GM21825 (cell line): Measurements from ENCODE around the gene ZNF462.

ENCODE experiments used
- ATAC-seq: cut with Tn5 transposase; IDR thresholded peaks from one replicate; pipeline ENCODE4 v1.9.1; 2021; ENCODE audit warnings: mild to moderate bottlenecking, moderate library complexity; ENCODE audit not compliant: unreplicated experiment

The ZNF462 gene

GRCh38 chr9:106956971-106957370, 94.0 kb downstream of the ZNF462 start:
- ATAC-seq = no peak

DNA sequence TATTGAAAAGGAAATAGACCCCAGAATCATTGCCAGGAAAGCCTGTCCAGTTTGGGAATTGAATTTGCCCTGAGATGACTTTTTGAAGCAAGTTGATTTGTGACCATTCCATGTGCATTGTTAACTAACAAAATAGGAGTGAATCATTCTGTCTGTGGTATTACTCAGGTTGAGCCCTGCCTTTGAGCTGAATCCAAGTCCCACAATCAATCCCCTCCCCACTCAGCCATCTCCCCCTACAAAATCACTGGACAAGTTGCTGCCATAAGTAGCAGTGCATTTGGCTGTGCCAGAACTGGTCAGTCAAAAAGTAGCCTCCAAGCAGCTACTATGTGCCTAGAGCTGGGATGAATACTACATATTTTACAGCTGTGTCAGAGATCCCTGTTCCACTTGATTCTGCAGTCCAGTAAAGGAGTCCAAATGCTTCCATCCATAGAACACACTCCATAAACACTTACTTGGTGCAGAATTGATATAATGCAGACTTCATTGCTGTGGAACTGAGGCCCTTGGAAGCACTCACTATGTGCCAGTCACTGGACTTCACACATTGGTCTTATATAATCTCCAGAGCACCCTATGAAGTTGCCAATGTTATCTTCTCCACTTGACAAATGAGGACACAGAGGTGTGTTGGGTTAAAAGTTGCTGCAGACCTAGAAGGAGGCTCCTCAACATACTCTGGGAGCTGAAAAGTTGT, 96.1 kb downstream of the ZNF462 start:
- ATAC-seq = no peak

GRCh38 chr9:106960258-106960657, 97.3 kb downstream of the ZNF462 start:
- no peak for ATAC-seq

DNA sequence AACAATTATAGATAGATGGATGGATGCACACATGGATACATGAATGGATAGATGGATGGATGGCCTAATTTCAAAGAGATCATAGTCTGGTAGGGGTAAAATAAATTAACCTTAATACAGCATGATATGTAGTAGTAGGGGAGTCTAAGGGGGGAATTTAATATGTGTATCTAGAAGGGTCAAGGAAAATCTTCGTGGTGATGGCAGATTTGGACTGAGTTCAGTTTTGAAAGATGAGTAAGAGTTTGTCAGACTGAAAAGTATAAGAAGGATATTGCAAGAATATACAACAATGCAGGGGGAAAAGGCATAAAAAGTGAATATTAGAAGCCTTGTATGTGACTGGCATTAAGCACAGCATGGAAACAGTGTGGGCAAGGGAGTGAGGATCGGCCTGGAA, 98.7 kb downstream of the ZNF462 start:
- ATAC-seq = no peak

GRCh38 chr9:106962122-106962521, 99.2 kb downstream of the ZNF462 start:
- no peak for ATAC-seq

DNA sequence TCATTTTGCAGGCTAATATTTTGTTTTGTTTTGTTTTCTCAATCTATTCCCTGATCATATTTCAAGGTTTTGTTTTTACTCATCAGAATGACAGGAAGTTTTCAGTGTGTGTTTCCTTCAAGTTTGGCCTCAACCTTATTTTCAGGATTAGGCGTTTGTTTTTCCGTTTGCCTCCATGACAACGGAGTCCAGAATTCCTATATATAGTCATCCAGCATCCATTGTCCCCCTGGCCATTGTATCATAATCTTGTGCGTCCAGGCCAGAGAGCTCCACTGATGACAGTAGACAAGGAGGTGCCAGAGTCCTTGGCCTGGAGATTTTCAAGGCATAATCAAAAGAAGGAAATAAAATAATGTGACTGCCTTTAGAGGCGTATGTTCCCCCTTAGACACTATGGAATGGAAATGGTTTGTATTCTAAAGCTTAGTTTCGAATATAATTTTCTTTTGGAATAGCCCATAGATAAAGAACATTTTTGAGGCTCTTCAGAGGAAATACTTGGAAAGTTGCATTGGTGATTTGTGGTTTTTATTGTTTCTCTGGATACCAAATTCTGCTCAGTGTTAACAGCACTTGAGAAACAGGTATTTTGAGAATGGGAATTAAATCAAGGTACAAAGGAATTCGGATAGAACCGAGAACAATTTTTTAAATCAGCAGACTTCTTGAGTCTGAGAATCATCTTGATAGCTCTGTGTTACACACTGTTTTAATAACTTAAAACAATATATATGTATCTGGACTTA, 99.8 kb downstream of the ZNF462 start:
- no peak for ATAC-seq

DNA sequence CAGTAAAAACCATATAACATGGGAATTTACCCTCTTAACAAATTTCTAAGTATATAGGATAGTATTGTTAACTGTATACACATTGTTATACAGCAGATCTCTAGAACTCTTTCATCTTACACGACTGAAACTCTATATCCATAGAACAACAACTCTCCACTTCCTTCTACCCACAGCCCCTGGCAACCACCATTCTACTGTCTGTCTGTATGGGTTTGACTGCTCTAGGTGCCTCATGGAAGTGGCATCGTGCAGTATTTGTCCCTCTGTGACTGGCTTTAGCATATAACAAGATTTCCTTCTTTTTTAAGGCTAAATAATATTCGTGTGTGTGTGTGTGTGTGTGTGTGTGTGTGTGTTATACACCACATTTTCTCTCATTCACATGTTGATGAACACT, 100.7 kb downstream of the ZNF462 start:
- no peak for ATAC-seq

DNA sequence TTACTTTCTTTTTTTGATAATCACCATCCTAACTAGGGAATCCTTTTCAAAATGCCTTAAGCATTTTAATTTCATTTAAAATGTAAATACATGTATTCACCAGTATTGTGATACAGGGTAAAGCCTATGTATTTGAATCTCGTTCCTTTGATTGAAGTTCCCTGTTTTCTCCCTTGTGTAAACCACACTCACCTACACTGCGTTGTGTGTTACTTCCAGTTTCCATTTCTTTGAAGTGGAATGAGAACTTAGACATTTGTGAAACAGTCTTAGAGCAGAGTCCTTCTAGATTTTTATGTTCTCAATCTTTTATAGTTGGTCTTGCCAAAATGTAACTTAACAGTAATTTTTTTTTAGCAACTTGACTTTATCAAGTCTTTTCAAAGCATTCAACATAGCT, 101.4 kb downstream of the ZNF462 start:
- no peak for ATAC-seq

GRCh38 chr9:106964822-106965525, 102.0 kb downstream of the ZNF462 start:
- ATAC-seq = no peak

GRCh38 chr9:106966481-106966880, 103.5 kb downstream of the ZNF462 start:
- ATAC-seq = no peak

GRCh38 chr9:106969696-106970095, 106.7 kb downstream of the ZNF462 start:
- no peak for ATAC-seq

GRCh38 chr9:106970219-106970975, 107.4 kb downstream of the ZNF462 start:
- no peak for ATAC-seq

DNA sequence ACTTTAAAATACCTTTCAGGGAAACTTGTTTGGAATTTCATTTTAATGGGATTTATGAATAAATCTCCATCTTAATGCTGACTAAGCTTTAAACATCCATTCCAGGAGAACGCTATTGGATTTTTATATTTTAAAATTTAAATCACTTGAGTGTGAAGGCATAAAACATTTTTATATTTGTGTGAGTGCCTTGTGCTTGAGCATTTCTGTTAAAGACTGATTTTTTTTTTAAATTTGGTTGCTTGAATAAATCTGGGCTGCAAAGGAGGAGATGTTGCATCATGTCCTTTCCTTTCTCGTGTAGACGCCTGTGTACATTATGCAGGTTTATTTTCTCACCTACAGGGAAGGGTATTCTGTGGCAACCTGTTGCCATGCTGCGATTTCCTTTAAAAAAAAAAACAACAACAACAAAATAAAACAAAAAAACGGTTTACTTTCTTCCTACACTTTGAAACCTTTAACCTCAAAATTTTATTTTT, 108.1 kb downstream of the ZNF462 start:
- ATAC-seq = no peak

DNA sequence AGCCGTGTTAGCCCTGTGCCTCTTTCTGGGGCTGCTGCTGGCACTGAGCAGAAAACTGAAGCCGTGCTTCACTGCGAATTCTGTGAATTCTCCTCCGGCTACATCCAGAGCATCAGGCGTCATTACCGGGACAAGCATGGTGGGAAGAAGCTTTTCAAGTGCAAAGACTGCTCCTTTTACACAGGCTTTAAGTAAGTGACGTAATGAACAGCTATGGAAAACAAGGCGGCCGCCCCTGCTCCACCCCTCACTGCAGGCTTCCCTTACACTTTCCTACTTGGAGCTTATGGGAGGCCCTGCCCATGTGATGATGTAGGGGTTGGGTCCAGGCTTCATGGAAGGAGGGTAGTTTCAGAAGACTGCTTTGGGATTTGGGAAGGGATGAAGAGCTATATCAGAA, 109.1 kb downstream of the ZNF462 start:
- ATAC-seq = no peak

DNA sequence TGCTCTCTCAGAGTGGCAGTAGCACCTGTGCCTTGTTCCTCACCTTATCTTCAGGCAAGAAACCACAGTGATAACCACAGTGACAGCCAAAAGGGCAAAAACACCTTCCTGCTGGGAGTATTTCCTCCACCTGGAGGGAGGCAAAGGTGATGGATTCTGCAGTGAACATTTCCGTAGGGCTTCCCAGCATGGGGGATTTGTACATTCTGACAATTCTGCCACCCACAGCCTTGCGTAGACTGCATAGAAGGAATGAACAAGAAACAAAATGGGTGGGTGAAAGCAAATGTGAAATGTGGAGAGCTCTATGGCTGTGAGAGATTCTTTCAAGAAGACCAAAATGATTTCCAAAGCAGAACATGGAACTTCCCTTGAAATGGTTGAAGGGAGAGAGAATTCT, 111.4 kb downstream of the ZNF462 start:
- no peak for ATAC-seq

DNA sequence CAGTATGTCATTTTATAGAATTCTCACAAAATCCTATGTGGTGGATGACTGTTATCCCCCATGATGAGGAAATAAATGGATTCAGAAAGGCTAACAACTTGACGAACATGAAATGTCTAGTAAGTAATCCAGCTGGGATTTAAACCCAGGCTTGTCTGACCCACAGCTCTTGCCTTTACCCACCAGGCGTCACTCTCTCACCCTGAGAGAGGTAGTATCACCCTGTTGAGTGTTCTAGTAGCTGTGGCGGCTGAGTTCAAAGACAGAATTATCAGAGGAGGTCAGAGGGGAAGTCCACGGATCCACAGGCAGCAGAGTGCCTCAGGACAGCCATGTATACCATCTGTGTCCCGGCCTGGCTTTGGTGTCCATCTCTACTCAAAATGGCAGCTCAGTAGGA, 113.8 kb downstream of the ZNF462 start:
- no peak for ATAC-seq

GRCh38 chr9:106980551-106981101, 117.7 kb downstream of the ZNF462 start:
- no peak for ATAC-seq

GRCh38 chr9:106981396-106982287, 118.7 kb downstream of the ZNF462 start:
- ATAC-seq = peak; percentile 71

GRCh38 chr9:106982636-106983035, 119.7 kb downstream of the ZNF462 start:
- ATAC-seq = no peak

- ATAC-seq = no peak
Observed at GRCh38 chr9:106983346-106983745, 120.4 kb downstream of the ZNF462 start.
